CD4-positive, alpha-beta T cell treated with Interleukin-15 for 1 hour (primary cell): Measurements from ENCODE around the gene TEX14.

Experiments used
- DNase-seq: peaks from one replicate; pipeline ENCODE4 v3.0.0-alpha.2; 2020

The TEX14 gene

GRCh38 chr17:58641887-58642311 is 49.9 kb downstream of the TEX14 start:
- no peak for DNase-seq

GRCh38 chr17:58640202-58640601 is 51.6 kb downstream of the TEX14 start:
- DNase-seq: no peak

GRCh38 chr17:58639681-58640080 is 52.2 kb downstream of the TEX14 start:
- no peak for DNase-seq

- DNase-seq: no peak
Measured at GRCh38 chr17:58637011-58637570, 54.8 kb downstream of the TEX14 start.

- DNase-seq: no peak
Measured at GRCh38 chr17:58632324-58633314, 59.2 kb downstream of the TEX14 start.

GRCh38 chr17:58631523-58632323 is 60.1 kb downstream of the TEX14 start:
- peak; percentile 96 for DNase-seq

GRCh38 chr17:58630883-58631522 is 60.8 kb downstream of the TEX14 start:
- peak; percentile 51 for DNase-seq

GRCh38 chr17:58626905-58627304 is 64.9 kb downstream of the TEX14 start:
- DNase-seq: no peak

GRCh38 chr17:58624751-58625150 is 67.1 kb downstream of the TEX14 start:
- DNase-seq: no peak

- no peak for DNase-seq
Measured at GRCh38 chr17:58621174-58621573, 70.7 kb downstream of the TEX14 start.

GRCh38 chr17:58618336-58618735 is 73.5 kb downstream of the TEX14 start:
- DNase-seq: no peak

- no peak for DNase-seq
Measured at GRCh38 chr17:58617563-58617962, 74.3 kb downstream of the TEX14 start.

- DNase-seq: no peak
Measured at GRCh38 chr17:58615768-58616659, 75.8 kb downstream of the TEX14 start.

- DNase-seq: no peak
Measured at GRCh38 chr17:58614859-58615459, 76.9 kb downstream of the TEX14 start.

GRCh38 chr17:58611331-58611730 is 80.5 kb downstream of the TEX14 start:
- no peak for DNase-seq

GRCh38 chr17:58606934-58607333 is 84.9 kb downstream of the TEX14 start:
- no peak for DNase-seq

GRCh38 chr17:58605986-58606385 is 85.9 kb downstream of the TEX14 start:
- DNase-seq: no peak

- DNase-seq: no peak
Measured at GRCh38 chr17:58605470-58605869, 86.4 kb downstream of the TEX14 start.

GRCh38 chr17:58601976-58602375 is 89.9 kb downstream of the TEX14 start:
- DNase-seq: no peak

GRCh38 chr17:58597371-58597770 is 94.5 kb downstream of the TEX14 start:
- no peak for DNase-seq

GRCh38 chr17:58595194-58595792 is 96.6 kb downstream of the TEX14 start:
- DNase-seq: no peak
